GM21717 (cell line): ENCODE data around the gene ESPNL.

Experiments used
- ATAC-seq: cut with Tn5 transposase; IDR thresholded peaks from one replicate; pipeline ENCODE4 v1.9.1; 2021; ENCODE audit warnings: mild to moderate bottlenecking, moderate library complexity; ENCODE audit not compliant: unreplicated experiment

Gene ESPNL

GRCh38 chr2:238155051-238155760 is 55.1 kb downstream of the ESPNL start:
- ATAC-seq, result no peak

GRCh38 chr2:238155761-238156694 is 55.9 kb downstream of the ESPNL start:
- no peak for ATAC-seq

GRCh38 chr2:238157506-238158017 is 57.4 kb downstream of the ESPNL start:
- ATAC-seq, result no peak

- ATAC-seq, result no peak
These were observed 57.9 kb downstream of the ESPNL start for GRCh38 chr2:238158018-238158508.

- ATAC-seq, result no peak
These were observed 58.5 kb downstream of the ESPNL start, which contains the start of gene ERFE for GRCh38 chr2:238158509-238159070. ERFE (plus strand) TSS chr2:238158970; CDS start chr2:238159008, 38 bp downstream.

- no peak for ATAC-seq
These were observed 59.0 kb downstream of the ESPNL start for GRCh38 chr2:238159071-238159539.

- ATAC-seq, result no peak
These were observed 59.6 kb downstream of the ESPNL start for GRCh38 chr2:238159661-238160205.

GRCh38 chr2:238160206-238161129 is 60.3 kb downstream of the ESPNL start:
- ATAC-seq, result no peak

GRCh38 chr2:238161291-238162051 is 61.3 kb downstream of the ESPNL start:
- no peak for ATAC-seq

- no peak for ATAC-seq
These were observed 62.2 kb downstream of the ESPNL start for GRCh38 chr2:238162251-238162845.

- ATAC-seq, result no peak
These were observed 62.8 kb downstream of the ESPNL start for GRCh38 chr2:238162846-238163441.

- no peak for ATAC-seq
These were observed 63.5 kb downstream of the ESPNL start for GRCh38 chr2:238163481-238164198.

GRCh38 chr2:238164906-238165287 is 64.8 kb downstream of the ESPNL start:
- ATAC-seq, result no peak

- ATAC-seq, result no peak
These were observed 65.3 kb downstream of the ESPNL start for GRCh38 chr2:238165288-238165921.

GRCh38 chr2:238166391-238167343 is 66.5 kb downstream of the ESPNL start:
- ATAC-seq, result no peak

- ATAC-seq, result no peak
These were observed 67.2 kb downstream of the ESPNL start for GRCh38 chr2:238167344-238167715.
